GM03348 (cell line): ENCODE results near the gene AHDC1.
A peak's percentile ranks its signal among the peaks of the same experiment; 100 is the strongest.

Experiments used
- DNase-seq: peaks from one replicate; pipeline ENCODE4 v3.0.0; 2012; ENCODE audit warnings: low spot score

AHDC1 gene

GRCh38 chr1:27489501-27489972, 114.4 kb downstream of the AHDC1 start:
- peak; percentile 37 for DNase-seq

GRCh38 chr1:27487966-27488884, 115.7 kb downstream of the AHDC1 start:
- no peak for DNase-seq

GRCh38 chr1:27485363-27485762, 118.6 kb downstream of the AHDC1 start:
- no peak for DNase-seq
